ENCODE measurements around the gene SDC4.

Gene SDC4, protein sequence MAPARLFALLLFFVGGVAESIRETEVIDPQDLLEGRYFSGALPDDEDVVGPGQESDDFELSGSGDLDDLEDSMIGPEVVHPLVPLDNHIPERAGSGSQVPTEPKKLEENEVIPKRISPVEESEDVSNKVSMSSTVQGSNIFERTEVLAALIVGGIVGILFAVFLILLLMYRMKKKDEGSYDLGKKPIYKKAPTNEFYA

DNA sequence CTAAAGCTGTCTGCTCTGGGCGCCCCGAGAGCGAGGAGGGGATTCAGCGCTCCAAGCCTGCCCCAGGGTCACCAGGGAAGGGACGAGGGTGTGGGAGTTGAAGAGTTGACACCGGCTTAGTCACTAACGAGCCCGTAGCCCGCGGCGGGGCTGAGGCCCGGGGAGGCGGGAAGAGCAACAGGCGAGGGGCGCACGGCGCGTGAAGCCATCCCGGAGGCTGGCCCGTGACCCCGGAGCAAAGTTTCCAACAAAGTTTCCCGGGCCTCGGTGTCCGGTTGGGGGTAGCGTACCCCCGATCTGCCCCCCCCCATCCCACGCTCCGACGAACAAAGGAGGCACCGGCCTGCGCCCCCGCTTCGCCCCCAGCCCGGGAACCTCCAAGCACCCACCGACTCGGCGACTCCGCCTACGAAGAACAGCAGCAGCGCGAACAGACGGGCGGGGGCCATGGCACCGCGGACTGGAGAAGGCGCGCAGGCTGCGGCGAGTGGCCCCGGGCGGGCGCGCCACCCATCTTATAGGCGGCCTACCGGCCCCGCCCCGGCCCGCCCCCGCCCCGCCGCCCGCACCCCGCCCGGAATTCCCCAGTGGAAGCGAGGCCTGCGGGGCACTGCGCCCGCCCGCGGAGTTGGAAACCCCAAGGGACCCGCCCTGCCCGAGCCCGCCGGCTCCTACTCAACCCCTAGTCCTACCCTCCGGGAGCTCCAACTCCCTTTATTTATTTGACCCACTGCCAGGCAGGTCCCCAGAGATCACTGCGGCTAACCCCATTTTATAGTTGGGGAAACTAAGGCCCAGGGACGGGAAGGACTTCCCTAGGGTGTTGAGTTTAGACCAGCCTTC is at the start of gene SDC4:
TSS of gene SDC4 (minus strand) at position 489 of the 843 bp plus-strand sequence. CDS start at position 449, 40 bp downstream.
- H3K9me3 ChIP-seq (ENCODE audit: control insufficient read depth in 2 of 2, low read length in 2 of 2) = no peaks in the 10 kb centered on the region
- H3K27me3 ChIP-seq (ENCODE audit: control insufficient read depth in 1 of 2, insufficient read depth in 2 of 2, low read length in 2 of 2) = no peaks in the 10 kb centered on the region
- H3K27ac ChIP-seq (ENCODE audit: low read length) = peak within 1 kb of the TSS; percentile 85
- H3K36me3 ChIP-seq (ENCODE audit: control insufficient read depth in 2 of 2, insufficient read depth in 2 of 2, low read length in 2 of 2) = no peaks in the 10 kb centered on the region
- peak within 1 kb of the TSS; percentile 77 to 91 for H3K4me3 ChIP-seq (ENCODE audit: low read length in 2 of 2)
- peaks cover 44% of the 10 kb centered on the region for H3K4me1 ChIP-seq (ENCODE audit: control insufficient read depth, insufficient read depth, low read length)
- peak within 1 kb of the TSS; percentile 95 to 96 for H3K9ac ChIP-seq (ENCODE audit: low read length in 2 of 2)

DNA sequence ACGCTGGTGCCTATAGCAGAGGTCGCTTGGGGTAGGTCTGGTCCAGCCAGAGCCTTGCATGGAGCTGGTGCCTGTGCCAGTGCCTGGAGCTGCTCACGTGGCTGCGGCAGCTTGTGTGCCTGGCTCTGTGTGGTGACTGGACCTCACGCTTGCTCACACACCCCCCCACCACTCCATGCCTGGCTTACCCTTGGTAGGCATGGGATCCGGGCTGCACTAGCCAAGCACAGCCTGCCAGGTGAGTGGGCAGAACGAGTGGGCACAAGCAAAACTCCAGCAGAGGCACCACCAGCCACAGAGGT is 46.8 kb upstream of the SDC4 start:
- Histone ChIP-seq H3K27me3 (ENCODE audit: control insufficient read depth in 1 of 2, insufficient read depth in 2 of 2, low read length in 2 of 2) (no peaks in the 10 kb centered on the region), H3K9me3 (ENCODE audit: control insufficient read depth in 2 of 2, low read length in 2 of 2) (no peaks in the 10 kb centered on the region), H3K36me3 (ENCODE audit: control insufficient read depth in 2 of 2, insufficient read depth in 2 of 2, low read length in 2 of 2) (no peaks in the 10 kb centered on the region), H3K4me3 (ENCODE audit: low read length in 2 of 2) (no peak overlapping the region), H3K4me1 (ENCODE audit: control insufficient read depth, insufficient read depth, low read length) (no peaks in the 10 kb centered on the region), H3K9ac (ENCODE audit: low read length in 2 of 2) (no peak overlapping the region), H3K27ac (ENCODE audit: low read length) (no peak overlapping the region)

DNA sequence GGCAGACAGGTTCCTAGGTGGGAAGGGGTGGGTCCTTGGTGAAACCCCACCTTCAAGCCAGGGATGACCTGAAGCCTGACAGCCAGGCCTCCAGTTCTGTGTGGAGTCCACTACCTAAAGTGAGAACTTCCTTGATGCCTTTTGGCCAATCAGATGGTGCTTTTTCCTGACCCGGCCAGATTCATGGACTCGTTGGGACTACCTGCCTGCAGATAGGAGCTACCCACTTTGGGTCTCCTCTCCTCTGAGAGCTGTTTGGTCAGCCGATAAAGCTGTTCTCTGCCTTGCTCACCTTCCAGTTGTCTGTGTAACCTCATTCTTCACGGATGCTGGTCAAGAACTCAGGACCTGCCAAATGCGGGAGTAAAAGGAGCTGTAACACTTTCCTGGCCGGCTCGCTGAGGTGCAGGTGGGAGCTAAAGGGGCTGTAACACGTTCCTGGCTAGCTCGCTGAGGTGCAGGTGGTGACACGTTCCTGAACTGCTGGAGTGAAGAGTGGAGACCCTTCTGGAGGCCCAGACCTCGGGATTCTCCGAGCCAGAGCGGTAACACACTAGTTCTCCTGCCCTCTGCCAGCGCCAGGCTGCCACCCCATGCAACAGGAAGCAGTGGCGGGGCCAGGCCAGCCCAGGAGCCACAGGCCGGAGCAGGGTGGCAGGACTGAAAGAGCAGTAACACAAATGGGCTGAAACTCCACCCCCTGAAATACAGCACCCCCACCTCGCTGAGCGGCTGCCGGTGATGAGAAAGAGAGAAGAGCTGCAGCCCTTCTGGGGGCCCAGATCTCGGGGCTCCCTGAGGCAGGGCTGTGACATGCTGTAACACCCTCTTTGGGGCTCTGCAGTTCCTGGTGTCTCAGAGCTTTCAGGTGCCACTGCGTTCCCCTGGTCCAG is 46.2 kb upstream of the SDC4 start:
- no peak overlapping the region for H3K9ac ChIP-seq (ENCODE audit: low read length in 2 of 2)
- no peak overlapping the region for H3K4me3 ChIP-seq (ENCODE audit: low read length in 2 of 2)
- no peak overlapping the region for H3K27ac ChIP-seq (ENCODE audit: low read length)
- no peaks in the 10 kb centered on the region for H3K4me1 ChIP-seq (ENCODE audit: control insufficient read depth, insufficient read depth, low read length)
- no peaks in the 10 kb centered on the region for H3K36me3 ChIP-seq (ENCODE audit: control insufficient read depth in 2 of 2, insufficient read depth in 2 of 2, low read length in 2 of 2)
- no peaks in the 10 kb centered on the region for H3K27me3 ChIP-seq (ENCODE audit: control insufficient read depth in 1 of 2, insufficient read depth in 2 of 2, low read length in 2 of 2)
- H3K9me3 ChIP-seq (ENCODE audit: control insufficient read depth in 2 of 2, low read length in 2 of 2) = no peaks in the 10 kb centered on the region

DNA sequence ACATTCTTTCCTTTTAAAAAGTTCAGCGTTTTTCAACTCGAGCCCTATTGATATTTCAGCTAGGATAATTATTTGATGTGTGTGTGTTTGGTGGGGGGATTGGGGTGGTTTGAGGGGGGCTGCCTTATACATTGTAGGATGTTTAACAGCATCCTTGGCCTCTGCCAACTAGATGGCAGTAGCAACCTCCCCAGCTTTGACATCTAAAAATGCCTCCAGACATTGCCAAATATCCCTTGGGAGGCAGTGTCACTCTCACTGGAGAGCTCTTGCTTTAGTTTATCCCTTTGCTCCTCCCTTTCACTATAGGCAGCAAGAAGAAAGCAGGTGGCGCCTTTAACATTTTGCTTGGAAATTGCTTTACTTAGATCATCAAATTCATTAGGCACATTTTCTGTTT is 44.5 kb upstream of the SDC4 start:
- Histone ChIP-seq H3K27me3 (ENCODE audit: control insufficient read depth in 1 of 2, insufficient read depth in 2 of 2, low read length in 2 of 2) (no peaks in the 10 kb centered on the region), H3K4me1 (ENCODE audit: control insufficient read depth, insufficient read depth, low read length) (no peaks in the 10 kb centered on the region), H3K4me3 (ENCODE audit: low read length in 2 of 2) (no peak overlapping the region), H3K9ac (ENCODE audit: low read length in 2 of 2) (no peak overlapping the region), H3K36me3 (ENCODE audit: control insufficient read depth in 2 of 2, insufficient read depth in 2 of 2, low read length in 2 of 2) (no peaks in the 10 kb centered on the region), H3K27ac (ENCODE audit: low read length) (no peak overlapping the region), H3K9me3 (ENCODE audit: control insufficient read depth in 2 of 2, low read length in 2 of 2) (no peaks in the 10 kb centered on the region)

DNA sequence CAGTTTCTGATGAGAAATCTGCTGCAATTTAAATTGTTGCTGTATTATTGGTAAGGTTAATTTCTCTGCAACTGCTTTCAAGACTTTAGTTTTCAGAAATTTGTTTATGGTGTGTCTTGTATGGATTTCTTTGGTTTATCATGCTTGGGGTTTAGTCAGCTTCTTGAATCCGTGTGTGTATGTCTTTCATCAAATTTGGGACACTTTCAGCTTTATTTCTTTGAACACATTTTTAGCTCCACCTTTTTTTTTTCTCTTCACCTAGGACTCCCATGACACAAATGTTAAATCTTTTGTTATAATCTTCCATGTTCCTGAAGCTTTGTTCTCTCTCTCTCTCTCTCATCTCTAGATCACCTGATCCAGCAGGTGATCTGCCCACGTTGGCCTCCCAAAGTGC is 43.3 kb upstream of the SDC4 start:
- H3K9ac ChIP-seq (ENCODE audit: low read length in 2 of 2) = no peak overlapping the region
- no peaks in the 10 kb centered on the region for H3K4me1 ChIP-seq (ENCODE audit: control insufficient read depth, insufficient read depth, low read length)
- H3K36me3 ChIP-seq (ENCODE audit: control insufficient read depth in 2 of 2, insufficient read depth in 2 of 2, low read length in 2 of 2) = no peaks in the 10 kb centered on the region
- H3K9me3 ChIP-seq (ENCODE audit: control insufficient read depth in 2 of 2, low read length in 2 of 2) = no peaks in the 10 kb centered on the region
- H3K4me3 ChIP-seq (ENCODE audit: low read length in 2 of 2) = no peak overlapping the region
- no peaks in the 10 kb centered on the region for H3K27me3 ChIP-seq (ENCODE audit: control insufficient read depth in 1 of 2, insufficient read depth in 2 of 2, low read length in 2 of 2)
- H3K27ac ChIP-seq (ENCODE audit: low read length) = no peak overlapping the region

DNA sequence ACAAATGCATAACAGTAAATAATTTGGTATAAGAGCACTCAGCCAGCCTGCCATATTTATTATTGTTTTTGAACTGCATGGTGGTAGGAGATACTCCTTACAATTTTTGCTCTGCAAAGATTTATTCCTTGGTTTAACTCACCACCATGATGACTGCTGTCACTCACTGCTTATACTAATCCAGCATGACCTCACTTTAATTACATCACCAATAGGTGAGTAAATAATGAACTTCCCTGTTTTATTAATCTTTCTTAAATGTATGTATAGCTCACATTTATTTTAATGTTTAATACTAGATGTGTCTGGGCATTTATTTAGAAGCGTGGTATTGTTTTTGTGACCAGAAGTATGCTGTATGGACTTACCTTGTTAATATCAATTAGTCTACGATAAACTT is 42.7 kb upstream of the SDC4 start:
- no peaks in the 10 kb centered on the region for H3K4me1 ChIP-seq (ENCODE audit: control insufficient read depth, insufficient read depth, low read length)
- H3K36me3 ChIP-seq (ENCODE audit: control insufficient read depth in 2 of 2, insufficient read depth in 2 of 2, low read length in 2 of 2) = no peaks in the 10 kb centered on the region
- H3K9ac ChIP-seq (ENCODE audit: low read length in 2 of 2) = no peak overlapping the region
- H3K4me3 ChIP-seq (ENCODE audit: low read length in 2 of 2) = no peak overlapping the region
- no peaks in the 10 kb centered on the region for H3K9me3 ChIP-seq (ENCODE audit: control insufficient read depth in 2 of 2, low read length in 2 of 2)
- H3K27me3 ChIP-seq (ENCODE audit: control insufficient read depth in 1 of 2, insufficient read depth in 2 of 2, low read length in 2 of 2) = no peaks in the 10 kb centered on the region
- H3K27ac ChIP-seq (ENCODE audit: low read length) = no peak overlapping the region

DNA sequence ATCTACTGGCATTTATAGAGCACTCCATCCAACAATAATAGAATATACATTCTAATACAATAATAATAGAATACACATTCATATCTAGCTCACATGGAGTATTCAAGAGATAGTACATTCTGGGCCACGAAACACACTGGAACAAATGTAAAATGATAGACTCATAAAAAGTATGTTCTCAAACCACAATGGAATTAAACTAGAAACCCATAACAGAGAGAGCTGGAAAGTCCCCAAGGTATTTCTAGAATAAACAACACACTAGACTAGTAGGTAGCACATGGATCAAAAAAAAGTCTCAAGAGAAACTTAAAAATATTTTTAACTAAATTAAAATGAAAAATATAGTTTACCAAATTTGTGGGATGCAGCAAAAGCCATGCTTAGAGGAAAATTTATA is 39.0 kb upstream of the SDC4 start:
- Histone ChIP-seq H3K9me3 (ENCODE audit: control insufficient read depth in 2 of 2, low read length in 2 of 2) (no peaks in the 10 kb centered on the region), H3K4me1 (ENCODE audit: control insufficient read depth, insufficient read depth, low read length) (no peaks in the 10 kb centered on the region), H3K36me3 (ENCODE audit: control insufficient read depth in 2 of 2, insufficient read depth in 2 of 2, low read length in 2 of 2) (no peaks in the 10 kb centered on the region), H3K9ac (ENCODE audit: low read length in 2 of 2) (no peak overlapping the region), H3K27me3 (ENCODE audit: control insufficient read depth in 1 of 2, insufficient read depth in 2 of 2, low read length in 2 of 2) (no peaks in the 10 kb centered on the region), H3K27ac (ENCODE audit: low read length) (no peak overlapping the region), H3K4me3 (ENCODE audit: low read length in 2 of 2) (no peak overlapping the region)

DNA sequence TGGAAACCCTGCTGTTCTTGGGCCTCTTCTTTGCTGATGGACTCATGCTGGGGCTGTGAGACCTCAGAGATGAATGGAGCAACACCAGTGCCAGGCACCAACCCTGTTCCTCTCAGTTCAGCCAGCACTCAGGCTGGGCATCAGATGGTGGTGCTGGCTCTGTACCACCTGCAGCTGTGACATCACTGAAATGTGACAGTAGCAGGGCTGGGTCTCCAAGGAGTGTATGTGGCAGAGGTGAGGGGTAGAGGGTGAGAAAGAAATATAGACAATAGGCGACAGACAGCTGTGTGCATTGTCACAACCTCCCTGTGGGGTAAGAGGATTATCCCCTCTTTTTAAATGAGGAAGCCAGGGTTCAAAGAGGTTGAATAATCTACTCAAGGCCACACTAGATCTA is 30.0 kb upstream of the SDC4 start, which contains the start of gene TP53TG5:
TSS of gene TP53TG5 (minus strand) at position 135 of the 400 bp plus-strand sequence. CDS start at position 46, 89 bp downstream.
- Histone ChIP-seq H3K27ac (ENCODE audit: low read length) (no peak within 1 kb of the TSS), H3K36me3 (ENCODE audit: control insufficient read depth in 2 of 2, insufficient read depth in 2 of 2, low read length in 2 of 2) (peaks cover 0 to 6% of the 10 kb centered on the region in 2 donors), H3K4me1 (ENCODE audit: control insufficient read depth, insufficient read depth, low read length) (peaks cover 12% of the 10 kb centered on the region), H3K9me3 (ENCODE audit: control insufficient read depth in 2 of 2, low read length in 2 of 2) (no peaks in the 10 kb centered on the region), H3K4me3 (ENCODE audit: low read length in 2 of 2) (no peak within 1 kb of the TSS), H3K9ac (ENCODE audit: low read length in 2 of 2) (no peak within 1 kb of the TSS), H3K27me3 (ENCODE audit: control insufficient read depth in 1 of 2, insufficient read depth in 2 of 2, low read length in 2 of 2) (no peaks in the 10 kb centered on the region)

DNA sequence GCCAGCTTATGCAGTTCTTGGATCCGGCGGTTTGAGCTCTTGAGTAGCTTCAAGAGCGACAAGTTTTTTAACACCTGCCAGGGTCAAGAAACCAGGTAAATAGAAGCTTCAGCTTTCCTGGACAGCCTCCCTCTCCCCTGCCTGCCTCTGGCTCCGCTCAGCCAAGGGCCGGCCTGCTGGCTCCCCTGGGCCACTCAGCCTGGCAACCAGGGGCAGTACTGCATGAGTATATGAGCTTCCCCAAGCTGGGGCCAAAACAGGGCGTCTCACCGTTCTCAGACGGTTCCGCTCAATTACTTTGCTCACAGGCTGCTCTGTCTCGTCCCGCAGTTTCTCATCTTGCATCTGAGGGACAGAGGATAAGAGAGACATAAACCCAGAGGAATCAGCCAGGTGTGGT is 29.0 kb upstream of the SDC4 start:
- H3K27me3 ChIP-seq (ENCODE audit: control insufficient read depth in 1 of 2, insufficient read depth in 2 of 2, low read length in 2 of 2) = no peaks in the 10 kb centered on the region
- peaks cover 0 to 6% of the 10 kb centered on the region in 2 donors for H3K36me3 ChIP-seq (ENCODE audit: control insufficient read depth in 2 of 2, insufficient read depth in 2 of 2, low read length in 2 of 2)
- H3K9ac ChIP-seq (ENCODE audit: low read length in 2 of 2) = no peak overlapping the region
- no peak overlapping the region for H3K27ac ChIP-seq (ENCODE audit: low read length)
- peaks cover 20% of the 10 kb centered on the region for H3K4me1 ChIP-seq (ENCODE audit: control insufficient read depth, insufficient read depth, low read length)
- H3K9me3 ChIP-seq (ENCODE audit: control insufficient read depth in 2 of 2, low read length in 2 of 2) = no peaks in the 10 kb centered on the region
- no peak overlapping the region for H3K4me3 ChIP-seq (ENCODE audit: low read length in 2 of 2)

DNA sequence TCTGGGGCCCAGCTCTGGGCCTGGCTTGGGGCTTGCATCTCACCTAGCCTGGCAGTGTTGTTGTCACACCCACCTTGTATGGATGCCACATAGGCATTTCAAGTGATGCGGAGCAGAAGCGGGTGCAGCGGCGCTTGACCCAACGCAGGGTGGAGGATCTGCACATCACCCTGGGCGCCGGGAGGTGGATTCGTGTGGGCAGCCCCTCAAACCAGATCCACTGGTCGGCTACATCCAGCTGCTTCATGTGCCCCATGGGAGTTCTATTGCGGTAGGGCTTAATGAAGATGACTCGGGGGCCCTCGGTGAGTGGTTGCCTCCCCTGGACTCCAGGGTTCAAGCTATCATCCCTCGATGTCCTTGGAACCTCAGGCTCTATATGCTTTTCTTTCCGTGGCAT is 26.7 kb upstream of the SDC4 start:
- Histone ChIP-seq H3K36me3 (ENCODE audit: control insufficient read depth in 2 of 2, insufficient read depth in 2 of 2, low read length in 2 of 2) (peaks cover 0 to 7% of the 10 kb centered on the region in 2 donors), H3K9me3 (ENCODE audit: control insufficient read depth in 2 of 2, low read length in 2 of 2) (no peaks in the 10 kb centered on the region), H3K9ac (ENCODE audit: low read length in 2 of 2) (no peak overlapping the region), H3K4me1 (ENCODE audit: control insufficient read depth, insufficient read depth, low read length) (peaks cover 24% of the 10 kb centered on the region), H3K27ac (ENCODE audit: low read length) (no peak overlapping the region), H3K27me3 (ENCODE audit: control insufficient read depth in 1 of 2, insufficient read depth in 2 of 2, low read length in 2 of 2) (no peaks in the 10 kb centered on the region), H3K4me3 (ENCODE audit: low read length in 2 of 2) (no peak overlapping the region)
